ENCODE measurements around the gene DLG2.

Gene DLG2

GRCh38 chr11:84300092-84300491, 1327.1 kb downstream of the DLG2 start:
- H3K9ac ChIP-seq (ENCODE audit: low read length) = no peak overlapping the region
- no peak overlapping the region for H3K27ac ChIP-seq (ENCODE audit: low read depth, low read length)
- H3K4me3 ChIP-seq (ENCODE audit: low read depth in 1 of 2, low read length in 2 of 2) = no peak overlapping the region
- no peaks in the 10 kb centered on the region for H3K4me1 ChIP-seq (ENCODE audit: insufficient read depth, low read length)
- H3K9me3 ChIP-seq (ENCODE audit: low read length) = no peaks in the 10 kb centered on the region
- H3K27me3 ChIP-seq (ENCODE audit: control insufficient read depth in 1 of 2, insufficient read depth in 2 of 2, low read length in 2 of 2) = no peaks in the 10 kb centered on the region
- H3K36me3 ChIP-seq (ENCODE audit: insufficient read depth, low read length) = no peaks in the 10 kb centered on the region

GRCh38 chr11:84297570-84297969, 1329.6 kb downstream of the DLG2 start:
- H3K27ac ChIP-seq (ENCODE audit: low read depth, low read length) = no peak overlapping the region
- no peaks in the 10 kb centered on the region for H3K27me3 ChIP-seq (ENCODE audit: control insufficient read depth in 1 of 2, insufficient read depth in 2 of 2, low read length in 2 of 2)
- H3K36me3 ChIP-seq (ENCODE audit: insufficient read depth, low read length) = no peaks in the 10 kb centered on the region
- H3K4me1 ChIP-seq (ENCODE audit: insufficient read depth, low read length) = no peaks in the 10 kb centered on the region
- no peaks in the 10 kb centered on the region for H3K9me3 ChIP-seq (ENCODE audit: low read length)
- H3K4me3 ChIP-seq (ENCODE audit: low read depth in 1 of 2, low read length in 2 of 2) = no peak overlapping the region
- no peak overlapping the region for H3K9ac ChIP-seq (ENCODE audit: low read length)

GRCh38 chr11:84295815-84296214, 1331.3 kb downstream of the DLG2 start:
- Histone ChIP-seq H3K4me3 (ENCODE audit: low read depth in 1 of 2, low read length in 2 of 2) (no peak overlapping the region), H3K9me3 (ENCODE audit: low read length) (no peaks in the 10 kb centered on the region), H3K27ac (ENCODE audit: low read depth, low read length) (no peak overlapping the region), H3K4me1 (ENCODE audit: insufficient read depth, low read length) (no peaks in the 10 kb centered on the region), H3K27me3 (ENCODE audit: control insufficient read depth in 1 of 2, insufficient read depth in 2 of 2, low read length in 2 of 2) (no peaks in the 10 kb centered on the region), H3K36me3 (ENCODE audit: insufficient read depth, low read length) (no peaks in the 10 kb centered on the region), H3K9ac (ENCODE audit: low read length) (no peak overlapping the region)

GRCh38 chr11:84292955-84293354, 1334.2 kb downstream of the DLG2 start:
- H3K36me3 ChIP-seq (ENCODE audit: insufficient read depth, low read length) = no peaks in the 10 kb centered on the region
- H3K4me1 ChIP-seq (ENCODE audit: insufficient read depth, low read length) = no peaks in the 10 kb centered on the region
- H3K9ac ChIP-seq (ENCODE audit: low read length) = no peak overlapping the region
- H3K9me3 ChIP-seq (ENCODE audit: low read length) = no peaks in the 10 kb centered on the region
- H3K27me3 ChIP-seq (ENCODE audit: control insufficient read depth in 1 of 2, insufficient read depth in 2 of 2, low read length in 2 of 2) = no peaks in the 10 kb centered on the region
- H3K27ac ChIP-seq (ENCODE audit: low read depth, low read length) = no peak overlapping the region
- no peak overlapping the region for H3K4me3 ChIP-seq (ENCODE audit: low read depth in 1 of 2, low read length in 2 of 2)

- Histone ChIP-seq H3K4me1 (ENCODE audit: insufficient read depth, low read length) (no peaks in the 10 kb centered on the region), H3K27me3 (ENCODE audit: control insufficient read depth in 1 of 2, insufficient read depth in 2 of 2, low read length in 2 of 2) (no peaks in the 10 kb centered on the region), H3K27ac (ENCODE audit: low read depth, low read length) (no peak overlapping the region), H3K9me3 (ENCODE audit: low read length) (no peaks in the 10 kb centered on the region), H3K36me3 (ENCODE audit: insufficient read depth, low read length) (no peaks in the 10 kb centered on the region), H3K4me3 (ENCODE audit: low read depth in 1 of 2, low read length in 2 of 2) (no peak overlapping the region), H3K9ac (ENCODE audit: low read length) (no peak overlapping the region)
These were observed 1335.1 kb downstream of the DLG2 start for GRCh38 chr11:84292006-84292405.

- Histone ChIP-seq H3K27ac (ENCODE audit: low read depth, low read length) (no peak overlapping the region), H3K9ac (ENCODE audit: low read length) (no peak overlapping the region), H3K4me1 (ENCODE audit: insufficient read depth, low read length) (no peaks in the 10 kb centered on the region), H3K4me3 (ENCODE audit: low read depth in 1 of 2, low read length in 2 of 2) (no peak overlapping the region), H3K36me3 (ENCODE audit: insufficient read depth, low read length) (no peaks in the 10 kb centered on the region), H3K27me3 (ENCODE audit: control insufficient read depth in 1 of 2, insufficient read depth in 2 of 2, low read length in 2 of 2) (no peaks in the 10 kb centered on the region), H3K9me3 (ENCODE audit: low read length) (no peaks in the 10 kb centered on the region)
These were observed 1336.5 kb downstream of the DLG2 start for GRCh38 chr11:84290647-84291046.

GRCh38 chr11:84289381-84289906, 1337.7 kb downstream of the DLG2 start:
- Histone ChIP-seq H3K9me3 (ENCODE audit: low read length) (no peaks in the 10 kb centered on the region), H3K4me3 (ENCODE audit: low read depth in 1 of 2, low read length in 2 of 2) (no peak overlapping the region), H3K9ac (ENCODE audit: low read length) (no peak overlapping the region), H3K4me1 (ENCODE audit: insufficient read depth, low read length) (no peaks in the 10 kb centered on the region), H3K27ac (ENCODE audit: low read depth, low read length) (no peak overlapping the region), H3K36me3 (ENCODE audit: insufficient read depth, low read length) (no peaks in the 10 kb centered on the region), H3K27me3 (ENCODE audit: control insufficient read depth in 1 of 2, insufficient read depth in 2 of 2, low read length in 2 of 2) (no peaks in the 10 kb centered on the region)

- Histone ChIP-seq H3K36me3 (ENCODE audit: insufficient read depth, low read length) (no peaks in the 10 kb centered on the region), H3K9me3 (ENCODE audit: low read length) (no peaks in the 10 kb centered on the region), H3K27ac (ENCODE audit: low read depth, low read length) (no peak overlapping the region), H3K4me1 (ENCODE audit: insufficient read depth, low read length) (no peaks in the 10 kb centered on the region), H3K4me3 (ENCODE audit: low read depth in 1 of 2, low read length in 2 of 2) (no peak overlapping the region), H3K9ac (ENCODE audit: low read length) (no peak overlapping the region), H3K27me3 (ENCODE audit: control insufficient read depth in 1 of 2, insufficient read depth in 2 of 2, low read length in 2 of 2) (no peaks in the 10 kb centered on the region)
These were observed 1353.6 kb downstream of the DLG2 start for GRCh38 chr11:84273541-84273940.

GRCh38 chr11:84270466-84270865, 1356.7 kb downstream of the DLG2 start:
- Histone ChIP-seq H3K27me3 (ENCODE audit: control insufficient read depth in 1 of 2, insufficient read depth in 2 of 2, low read length in 2 of 2) (no peaks in the 10 kb centered on the region), H3K9me3 (ENCODE audit: low read length) (no peaks in the 10 kb centered on the region), H3K4me3 (ENCODE audit: low read depth in 1 of 2, low read length in 2 of 2) (no peak overlapping the region), H3K27ac (ENCODE audit: low read depth, low read length) (no peak overlapping the region), H3K4me1 (ENCODE audit: insufficient read depth, low read length) (no peaks in the 10 kb centered on the region), H3K36me3 (ENCODE audit: insufficient read depth, low read length) (no peaks in the 10 kb centered on the region), H3K9ac (ENCODE audit: low read length) (no peak overlapping the region)

- Histone ChIP-seq H3K4me3 (ENCODE audit: low read depth in 1 of 2, low read length in 2 of 2) (no peak overlapping the region), H3K27me3 (ENCODE audit: control insufficient read depth in 1 of 2, insufficient read depth in 2 of 2, low read length in 2 of 2) (no peaks in the 10 kb centered on the region), H3K9ac (ENCODE audit: low read length) (no peak overlapping the region), H3K36me3 (ENCODE audit: insufficient read depth, low read length) (no peaks in the 10 kb centered on the region), H3K9me3 (ENCODE audit: low read length) (no peaks in the 10 kb centered on the region), H3K4me1 (ENCODE audit: insufficient read depth, low read length) (no peaks in the 10 kb centered on the region), H3K27ac (ENCODE audit: low read depth, low read length) (no peak overlapping the region)
These were observed 1363.1 kb downstream of the DLG2 start for GRCh38 chr11:84264066-84264465.

GRCh38 chr11:84261707-84262106, 1365.4 kb downstream of the DLG2 start:
- Histone ChIP-seq H3K9me3 (ENCODE audit: low read length) (no peaks in the 10 kb centered on the region), H3K36me3 (ENCODE audit: insufficient read depth, low read length) (no peaks in the 10 kb centered on the region), H3K27me3 (ENCODE audit: control insufficient read depth in 1 of 2, insufficient read depth in 2 of 2, low read length in 2 of 2) (no peaks in the 10 kb centered on the region), H3K4me3 (ENCODE audit: low read depth in 1 of 2, low read length in 2 of 2) (no peak overlapping the region), H3K4me1 (ENCODE audit: insufficient read depth, low read length) (no peaks in the 10 kb centered on the region), H3K9ac (ENCODE audit: low read length) (no peak overlapping the region), H3K27ac (ENCODE audit: low read depth, low read length) (no peak overlapping the region)

- no peaks in the 10 kb centered on the region for H3K36me3 ChIP-seq (ENCODE audit: insufficient read depth, low read length)
- no peaks in the 10 kb centered on the region for H3K27me3 ChIP-seq (ENCODE audit: control insufficient read depth in 1 of 2, insufficient read depth in 2 of 2, low read length in 2 of 2)
- H3K9ac ChIP-seq (ENCODE audit: low read length) = no peak overlapping the region
- H3K9me3 ChIP-seq (ENCODE audit: low read length) = no peaks in the 10 kb centered on the region
- H3K4me1 ChIP-seq (ENCODE audit: insufficient read depth, low read length) = no peaks in the 10 kb centered on the region
- H3K4me3 ChIP-seq (ENCODE audit: low read depth in 1 of 2, low read length in 2 of 2) = no peak overlapping the region
- H3K27ac ChIP-seq (ENCODE audit: low read depth, low read length) = no peak overlapping the region
These were observed 1366.3 kb downstream of the DLG2 start for GRCh38 chr11:84260862-84261261.
